ENCODE results near the gene PTPRN2. TPM values are rescaled to one million over a fixed set of nuclear protein-coding genes. Genes with fewer than 3 reads are reported as not detected.
A peak's percentile ranks its signal among the peaks of the same experiment; 100 is the strongest.

Gene PTPRN2
- total and polyA plus RNA-seq, 2 of the 13 experiments (the other 11 are each of a cell fraction or from before 2014, with no cell fraction given), result 2.5 to 24.2 TPM

- no peak overlapping the region for H3K27ac ChIP-seq (ENCODE audit: extremely low read length, insufficient read depth, low read length)
- H4K20me1 ChIP-seq (ENCODE audit: insufficient read depth, low read length), result peaks cover 4% of the 10 kb centered on the region; the same call in 1 of the 2 replicates
- no TSS peak for BruUV-seq (replicated peaks)
- no peak overlapping the region for H3K4me2 ChIP-seq (ENCODE audit: low read depth, low read length)
- H2AFZ ChIP-seq (ENCODE audit: low read length), result no peak overlapping the region
- no peak overlapping the region for H3K9ac ChIP-seq (ENCODE audit: insufficient read depth, low read depth, low read length)
- H3K36me3 ChIP-seq (replicated peaks in 1 of 2; ENCODE audit: control insufficient read depth in 1 of 2, insufficient read depth in 2 of 2, low read length in 2 of 2), result no peaks in the 10 kb centered on the region
- POLR2A ChIA-PET, result no interaction called here
- no peaks in the 10 kb centered on the region for H3K4me1 ChIP-seq (ENCODE audit: insufficient read depth, low read length)
- no peaks in the 10 kb centered on the region for H3K79me2 ChIP-seq (ENCODE audit: insufficient read depth, low read length)
- DNase-seq (ENCODE audit: low spot score), result no peak
- TF ChIP-seq HOXA9 (CRISPR knock-in tag; IDR thresholded peaks at IDR 0.05; ENCODE audit: borderline replicate concordance) (no peak), ZNF160 (CRISPR knock-in tag; IDR thresholded peaks at IDR 0.05) (peak; percentile 98), ZNF749 (CRISPR knock-in tag; IDR thresholded peaks at IDR 0.05; ENCODE audit: borderline replicate concordance) (no peak), SIX1 (CRISPR knock-in tag; IDR thresholded peaks at IDR 0.05; ENCODE audit: borderline replicate concordance) (no peak), RCOR2 (CRISPR knock-in tag; IDR thresholded peaks at IDR 0.05) (no peak), BORCS8-MEF2B (CRISPR knock-in tag; IDR thresholded peaks at IDR 0.05) (no peak), NR1H2 (CRISPR knock-in tag; IDR thresholded peaks at IDR 0.05; ENCODE audit: borderline replicate concordance, low read depth) (no peak)
- no peak for FAIRE-seq
- intact Hi-C loops (cut with micrococcal nuclease; ENCODE audit: unreplicated experiment), result no loop called here
- CTCF ChIA-PET (ENCODE audit: low intra/inter-chr PET ratio, low total read pairs), result no interaction called here
- H3K4me3 ChIP-seq (replicated peaks in 1 of 3; ENCODE audit: insufficient read depth in 1 of 3, low read depth in 2 of 3, low read length in 3 of 3), result no peak overlapping the region
- 94% methylated on average over 2 of the region's 2 CpGs for WGBS (ENCODE audit: low lambda C conversion rate)
- in situ Hi-C loops (cut with HindIII; ENCODE audit: extremely low pct_ligation_motif_present, low pct_unique_long_range_greater_than_20kb), result no loop called here
- H3K9me3 ChIP-seq (ENCODE audit: low read length), result peaks cover 16% of the 10 kb centered on the region; the same call in 1 of the 2 replicates
- no peak for ATAC-seq
- H3K27me3 ChIP-seq (ENCODE audit: control insufficient read depth in 1 of 2, insufficient read depth in 2 of 2, low read length in 2 of 2), result no peaks in the 10 kb centered on the region
Observed at GRCh38 chr7:158289231-158289630, 298.4 kb downstream of the PTPRN2 start.

- WGBS (ENCODE audit: low lambda C conversion rate), result 95% methylated on average over 2 of the region's 2 CpGs
Observed at GRCh38 chr7:158286210-158286609, 301.4 kb downstream of the PTPRN2 start.

More at GRCh38 chr7:158286210-158286609, 301.4 kb downstream of the PTPRN2 start:
- BruUV-seq (replicated peaks), result no TSS peak
- H2AFZ ChIP-seq (ENCODE audit: low read length), result no peak overlapping the region
- in situ Hi-C loops (cut with HindIII; ENCODE audit: extremely low pct_ligation_motif_present, low pct_unique_long_range_greater_than_20kb) (no loop called here), intact Hi-C loops (cut with micrococcal nuclease; ENCODE audit: unreplicated experiment) (no loop called here)
- H3K9me3 ChIP-seq (ENCODE audit: low read length), result peaks cover 16% of the 10 kb centered on the region; the same call in 1 of the 2 replicates
- H3K4me3 ChIP-seq (replicated peaks in 1 of 3; ENCODE audit: insufficient read depth in 1 of 3, low read depth in 2 of 3, low read length in 3 of 3), result no peak overlapping the region
- FAIRE-seq (no peak), ATAC-seq (no peak), DNase-seq (ENCODE audit: low spot score) (no peak)
- TF ChIP-seq SP1 (IDR thresholded peaks at IDR 0.05) (no peak), SP1 (CRISPR knock-in tag; IDR thresholded peaks at IDR 0.05) (no peak), ZNF790 (CRISPR knock-in tag; IDR thresholded peaks at IDR 0.05; ENCODE audit: borderline replicate concordance) (no peak), MEF2D (CRISPR knock-in tag; IDR thresholded peaks at IDR 0.05) (no peak)
- H4K20me1 ChIP-seq (ENCODE audit: insufficient read depth, low read length), result peaks cover 4% of the 10 kb centered on the region; the same call in 1 of the 2 replicates
- H3K9ac ChIP-seq (ENCODE audit: insufficient read depth, low read depth, low read length), result no peak overlapping the region
- no peak overlapping the region for H3K4me2 ChIP-seq (ENCODE audit: low read depth, low read length)
- POLR2A ChIA-PET, result no interaction called here
- H3K36me3 ChIP-seq (replicated peaks in 1 of 2; ENCODE audit: control insufficient read depth in 1 of 2, insufficient read depth in 2 of 2, low read length in 2 of 2), result no peaks in the 10 kb centered on the region
- H3K79me2 ChIP-seq (ENCODE audit: insufficient read depth, low read length), result no peaks in the 10 kb centered on the region
- H3K27me3 ChIP-seq (ENCODE audit: control insufficient read depth in 1 of 2, insufficient read depth in 2 of 2, low read length in 2 of 2), result no peaks in the 10 kb centered on the region
- H3K27ac ChIP-seq (ENCODE audit: extremely low read length, insufficient read depth, low read length), result no peak overlapping the region
- CTCF ChIA-PET (ENCODE audit: low intra/inter-chr PET ratio, low total read pairs), result no interaction called here
- H3K4me1 ChIP-seq (ENCODE audit: insufficient read depth, low read length), result no peaks in the 10 kb centered on the region
